SK-N-SH treated with all-trans-retinoic acid at 6 μM for 48 hours (cell line): ENCODE results near the gene TFAP2A.

Source experiments
- ARNTL ChIP-seq: fragments of 450-650 bp; formaldehyde crosslinking; IDR thresholded peaks from 2 replicates; pipeline ENCODE4 v1.5.0; 2020; ENCODE audit warnings: low read depth, mild to moderate bottlenecking, moderate library complexity, borderline replicate concordance
- GLIS3 ChIP-seq: fragments of 250-450 bp; sonication (Bioruptor Pico); IDR thresholded peaks from 2 replicates; pipeline ENCODE4 v1.5.0; 2020; ENCODE audit warnings: mild to moderate bottlenecking, moderate library complexity
- ISL1 ChIP-seq: fragments of 250-450 bp; sonication (Bioruptor Pico); IDR thresholded peaks from 2 replicates; pipeline ENCODE4 v2.1.2; 2022; ENCODE audit warnings: mild to moderate bottlenecking, moderate library complexity
- RARB ChIP-seq: fragments of 250-450 bp; sonication (Bioruptor Pico); IDR thresholded peaks from 2 replicates; pipeline ENCODE4 v1.8.0; 2021; ENCODE audit warnings: mild to moderate bottlenecking, moderate library complexity
- SNAI2 ChIP-seq: fragments of 250-450 bp; sonication (Bioruptor Pico); IDR thresholded peaks from 2 replicates; pipeline ENCODE4 v1.5.0; 2020; ENCODE audit warnings: mild to moderate bottlenecking, moderate library complexity
- TOX ChIP-seq: fragments of 250-450 bp; sonication (Bioruptor Pico); IDR thresholded peaks from 2 replicates; pipeline ENCODE4 v1.8.0; 2021; ENCODE audit warnings: mild to moderate bottlenecking, moderate library complexity, borderline replicate concordance
- ZFP3 ChIP-seq: fragments of 250-450 bp; sonication (Bioruptor Pico); IDR thresholded peaks from 2 replicates; pipeline ENCODE4 v1.5.0; 2020; ENCODE audit warnings: mild to moderate bottlenecking, moderate library complexity
- ZFP30 ChIP-seq: fragments of 450-650 bp; formaldehyde crosslinking; IDR thresholded peaks from 2 replicates; pipeline ENCODE4 v1.5.0; 2022; ENCODE audit warnings: mild to moderate bottlenecking, moderate library complexity
- ZNF70 ChIP-seq: fragments of 450-650 bp; formaldehyde crosslinking; IDR thresholded peaks from 2 replicates; pipeline ENCODE4 v1.5.0; 2020; ENCODE audit warnings: mild to moderate bottlenecking, moderate library complexity

GRCh38 chr6:10397756-10398445 lies 17.0 kb downstream of the TFAP2A start:
- TF ChIP-seq RARB (CRISPR knock-in tag) (no peak), ISL1 (CRISPR knock-in tag) (no peak), ZFP3 (CRISPR knock-in tag) (no peak), ZFP30 (CRISPR knock-in tag) (no peak), GLIS3 (CRISPR knock-in tag) (no peak), SNAI2 (CRISPR knock-in tag) (no peak), ARNTL (CRISPR knock-in tag) (no peak), ZNF70 (no peak), TOX (CRISPR knock-in tag) (no peak)
